Measurements from ENCODE around the gene MRM2.

MRM2 gene

GRCh38 chr7:2222516-2222915 is 19.5 kb downstream of the MRM2 start:
- DNase-seq (ENCODE audit: low read depth, low spot score): no peak

- no peak for DNase-seq (ENCODE audit: low read depth, low spot score)
These were observed 21.1 kb downstream of the MRM2 start for GRCh38 chr7:2220954-2221353.

GRCh38 chr7:2220506-2220905 is 21.5 kb downstream of the MRM2 start:
- DNase-seq (ENCODE audit: low read depth, low spot score): no peak

- DNase-seq (ENCODE audit: low read depth, low spot score): no peak
These were observed 22.0 kb downstream of the MRM2 start for GRCh38 chr7:2220030-2220429.

GRCh38 chr7:2219606-2220005 is 22.4 kb downstream of the MRM2 start:
- DNase-seq (ENCODE audit: low read depth, low spot score): no peak

- DNase-seq (ENCODE audit: low read depth, low spot score): no peak
These were observed 22.9 kb downstream of the MRM2 start for GRCh38 chr7:2219136-2219535.

- DNase-seq (ENCODE audit: low read depth, low spot score): no peak
These were observed 23.6 kb downstream of the MRM2 start for GRCh38 chr7:2218444-2218785.

GRCh38 chr7:2217716-2218443 is 24.1 kb downstream of the MRM2 start:
- no peak for DNase-seq (ENCODE audit: low read depth, low spot score)

- DNase-seq (ENCODE audit: low read depth, low spot score): no peak
These were observed 24.8 kb downstream of the MRM2 start for GRCh38 chr7:2217206-2217605.

GRCh38 chr7:2215851-2216250 is 26.2 kb downstream of the MRM2 start:
- DNase-seq (ENCODE audit: low read depth, low spot score): no peak

GRCh38 chr7:2214636-2215035 is 27.4 kb downstream of the MRM2 start:
- DNase-seq (ENCODE audit: low read depth, low spot score): no peak

GRCh38 chr7:2213551-2214215 is 28.3 kb downstream of the MRM2 start:
- no peak for DNase-seq (ENCODE audit: low read depth, low spot score)

GRCh38 chr7:2212906-2213305 is 29.1 kb downstream of the MRM2 start:
- DNase-seq (ENCODE audit: low read depth, low spot score): no peak

GRCh38 chr7:2211926-2212325 is 30.1 kb downstream of the MRM2 start:
- DNase-seq (ENCODE audit: low read depth, low spot score): no peak

- no peak for DNase-seq (ENCODE audit: low read depth, low spot score)
These were observed 30.6 kb downstream of the MRM2 start for GRCh38 chr7:2211259-2211880.

GRCh38 chr7:2210551-2211258 is 31.3 kb downstream of the MRM2 start:
- DNase-seq (ENCODE audit: low read depth, low spot score): no peak

- DNase-seq (ENCODE audit: low read depth, low spot score): no peak
These were observed 32.1 kb downstream of the MRM2 start for GRCh38 chr7:2209961-2210323.

- no peak for DNase-seq (ENCODE audit: low read depth, low spot score)
These were observed 32.7 kb downstream of the MRM2 start for GRCh38 chr7:2209146-2209960.

- no peak for DNase-seq (ENCODE audit: low read depth, low spot score)
These were observed 33.3 kb downstream of the MRM2 start for GRCh38 chr7:2208712-2209111.

GRCh38 chr7:2205036-2205780 is 36.8 kb downstream of the MRM2 start:
- no peak for DNase-seq (ENCODE audit: low read depth, low spot score)

- no peak for DNase-seq (ENCODE audit: low read depth, low spot score)
These were observed 37.6 kb downstream of the MRM2 start for GRCh38 chr7:2204446-2204845.
